Gastroesophageal sphincter (tissue), 4 donors: Measurements from ENCODE around the gene SPEN. TPM values are rescaled to one million over a fixed set of nuclear protein-coding genes. Genes with fewer than 3 reads are reported as not detected.
A peak's percentile ranks its signal among the peaks of the same experiment; 100 is the strongest.

ENCODE experiments used
- ATAC-seq: fragments of 150-250 bp; one replicate; pipeline ENCODE4 v1.9.1; 2016; ENCODE audit warnings: mild to moderate bottlenecking, moderate library complexity
- H3K27ac ChIP-seq, 4 donors: fragments of 200-600 bp; sonication (generic) in 3 of 4; 1 replicate in 3 of 4; 2 replicates in 1 of 4; pipeline ENCODE4 v1.5.1; 2016 to 2019
- H3K27me3 ChIP-seq: fragments of 200-600 bp; sonication (generic); one replicate; pipeline ENCODE4 v1.5.1; 2019
- H3K36me3 ChIP-seq, 2 donors: fragments of 200-600 bp; sonication (generic); one replicate each; pipeline ENCODE4 v1.5.1; 2019; ENCODE audit warnings: control low read depth in 1 of 2
- H3K4me1 ChIP-seq, 3 donors: fragments of 200-600 bp; sonication (generic); 1 replicate in 2 of 3; 2 replicates in 1 of 3; pipeline ENCODE4 v1.5.1; 2016 to 2019; ENCODE audit warnings: control low read depth in 2 of 3
- H3K4me3 ChIP-seq, 2 donors: fragments of 200-600 bp; sonication (generic); one replicate each; pipeline ENCODE4 v1.5.1; 2019; ENCODE audit warnings: mild to moderate bottlenecking in 1 of 2, moderate library complexity in 1 of 2
- H3K9me3 ChIP-seq, 3 donors: fragments of 200-600 bp; sonication (generic); one replicate each; pipeline ENCODE4 v1.5.1; 2017 to 2019; ENCODE audit warnings: control low read depth in 2 of 3
- EP300 ChIP-seq: sonication (generic); formaldehyde crosslinking; IDR thresholded peaks from one replicate; pipeline ENCODE4 v1.6.1; 2017; ENCODE audit warnings: antibody characterized with exemption, mild to moderate bottlenecking
- POLR2A ChIP-seq, 2 donors: fragments of 450-650 bp; IDR thresholded peaks; one replicate each; pipeline ENCODE4 v1.6.1; 2017; ENCODE audit warnings: antibody characterized with exemption in 2 of 2, mild to moderate bottlenecking in 2 of 2, moderate library complexity in 1 of 2
- POLR2AphosphoS5 ChIP-seq: sonication (generic); formaldehyde crosslinking; IDR thresholded peaks from one replicate; pipeline ENCODE4 v1.6.1; 2017; ENCODE audit warnings: antibody characterized with exemption
- WGBS, 2 donors: methylation state at CpG; one replicate each; pipeline ENCODE4 v1.1.5; 2018; ENCODE audit warnings: low coverage in 1 of 2; 5-methylcytosine and 5-hydroxymethylcytosine counted together
- total RNA-seq, 4 donors: library from RNA; depleted of rRNA; stranded (reverse); fragments of >200 nt; gene quantifications; one replicate each; pipeline ENCODE4 v1.1.0, GENCODE V29; 2016
- TF ChIP-seq, protein P1 (sequence below), 4 experiments: fragments of 200-600 bp in 2 of 4; fragments of 450-650 bp in 2 of 4; sonication (generic) in 1 of 4; IDR thresholded peaks; one replicate each; pipeline ENCODE4 v1.5.1; 2017 to 2019; ENCODE audit warnings: antibody characterized with exemption in 4 of 4, mild to moderate bottlenecking in 2 of 4, moderate library complexity in 2 of 4

SPEN gene
- total RNA-seq, 4 donors from 2014 or later, result 40.3 to 79.4 (median 50.7) TPM

- Histone ChIP-seq H3K27ac (peak overlapping the region in 2 of 4 donors; percentile 33 to 46), H3K9me3 (no peaks in the 10 kb centered on the region), H3K27me3 (no peaks in the 10 kb centered on the region), H3K36me3 (peaks cover 0 to 100% of the 10 kb centered on the region in 2 donors), H3K4me1 (peaks cover 0 to 28% (median 11%) of the 10 kb centered on the region in 3 donors), H3K4me3 (no peak overlapping the region)
- WGBS, 2 donors, result 20 to 94% methylated on average over 1 to 8 of the region's 32 CpGs
- ATAC-seq, result no peak
- TF ChIP-seq POLR2AphosphoS5, result no peak
- no peak for TF ChIP-seq EP300
- no peak for TF ChIP-seq POLR2A (IDR thresholded peaks at IDR 0.05)
- TF ChIP-seq, protein P1, sequence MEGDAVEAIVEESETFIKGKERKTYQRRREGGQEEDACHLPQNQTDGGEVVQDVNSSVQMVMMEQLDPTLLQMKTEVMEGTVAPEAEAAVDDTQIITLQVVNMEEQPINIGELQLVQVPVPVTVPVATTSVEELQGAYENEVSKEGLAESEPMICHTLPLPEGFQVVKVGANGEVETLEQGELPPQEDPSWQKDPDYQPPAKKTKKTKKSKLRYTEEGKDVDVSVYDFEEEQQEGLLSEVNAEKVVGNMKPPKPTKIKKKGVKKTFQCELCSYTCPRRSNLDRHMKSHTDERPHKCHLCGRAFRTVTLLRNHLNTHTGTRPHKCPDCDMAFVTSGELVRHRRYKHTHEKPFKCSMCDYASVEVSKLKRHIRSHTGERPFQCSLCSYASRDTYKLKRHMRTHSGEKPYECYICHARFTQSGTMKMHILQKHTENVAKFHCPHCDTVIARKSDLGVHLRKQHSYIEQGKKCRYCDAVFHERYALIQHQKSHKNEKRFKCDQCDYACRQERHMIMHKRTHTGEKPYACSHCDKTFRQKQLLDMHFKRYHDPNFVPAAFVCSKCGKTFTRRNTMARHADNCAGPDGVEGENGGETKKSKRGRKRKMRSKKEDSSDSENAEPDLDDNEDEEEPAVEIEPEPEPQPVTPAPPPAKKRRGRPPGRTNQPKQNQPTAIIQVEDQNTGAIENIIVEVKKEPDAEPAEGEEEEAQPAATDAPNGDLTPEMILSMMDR (IDR thresholded peaks at IDR 0.05), result no peak
These were observed 94.6 kb downstream of the SPEN start for GRCh38 chr1:15941899-15942660.

DNA sequence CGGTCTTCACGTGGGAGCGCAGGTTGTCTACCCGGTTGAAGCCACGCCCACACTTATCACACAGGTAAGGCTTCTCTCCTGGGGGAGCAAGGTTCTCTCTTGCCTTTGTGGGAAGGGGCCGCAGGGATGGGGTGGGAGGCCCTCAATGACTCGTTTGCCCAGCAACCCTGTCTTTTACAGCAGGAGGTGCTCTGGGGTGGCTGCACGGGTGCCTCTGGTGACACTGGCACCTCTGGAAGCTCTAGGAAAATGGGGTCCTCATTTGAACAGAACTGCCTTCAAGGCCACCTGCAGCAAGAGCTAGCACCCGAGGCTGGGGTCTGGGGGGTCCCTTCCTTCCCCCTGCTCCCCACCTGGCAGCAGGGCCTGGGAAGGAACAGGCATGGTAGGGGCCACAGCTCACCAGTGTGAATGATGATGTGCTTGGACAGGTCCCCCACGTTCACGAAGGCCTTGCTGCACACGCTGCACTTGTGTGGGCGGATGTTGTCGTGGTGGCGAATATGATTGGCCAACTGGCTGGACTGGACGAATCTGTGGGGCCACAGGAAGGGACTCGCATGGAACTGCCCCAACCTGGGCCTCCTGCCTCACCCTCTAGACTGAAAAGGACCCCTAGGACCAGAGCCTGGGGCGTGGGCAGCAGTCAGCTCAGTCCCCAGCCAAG, 95.3 kb downstream of the SPEN start:
- TF ChIP-seq POLR2A (IDR thresholded peaks at IDR 0.05) (no peak), EP300 (no peak), POLR2AphosphoS5 (no peak)
- TF ChIP-seq, protein P1 (IDR thresholded peaks at IDR 0.05), result no peak
- H3K27ac ChIP-seq, result peak overlapping the region in 1 of 4 donors; percentile 46
- H3K36me3 ChIP-seq, result peaks cover 0 to 100% of the 10 kb centered on the region in 2 donors
- H3K4me3 ChIP-seq, result no peak overlapping the region
- WGBS, 2 donors, result no CpG with 5 or more reads among the region's 18 CpGs
- peaks cover 0 to 27% (median 11%) of the 10 kb centered on the region in 3 donors for H3K4me1 ChIP-seq
- no peaks in the 10 kb centered on the region for H3K27me3 ChIP-seq
- ATAC-seq, result no peak
- H3K9me3 ChIP-seq, result no peaks in the 10 kb centered on the region

DNA sequence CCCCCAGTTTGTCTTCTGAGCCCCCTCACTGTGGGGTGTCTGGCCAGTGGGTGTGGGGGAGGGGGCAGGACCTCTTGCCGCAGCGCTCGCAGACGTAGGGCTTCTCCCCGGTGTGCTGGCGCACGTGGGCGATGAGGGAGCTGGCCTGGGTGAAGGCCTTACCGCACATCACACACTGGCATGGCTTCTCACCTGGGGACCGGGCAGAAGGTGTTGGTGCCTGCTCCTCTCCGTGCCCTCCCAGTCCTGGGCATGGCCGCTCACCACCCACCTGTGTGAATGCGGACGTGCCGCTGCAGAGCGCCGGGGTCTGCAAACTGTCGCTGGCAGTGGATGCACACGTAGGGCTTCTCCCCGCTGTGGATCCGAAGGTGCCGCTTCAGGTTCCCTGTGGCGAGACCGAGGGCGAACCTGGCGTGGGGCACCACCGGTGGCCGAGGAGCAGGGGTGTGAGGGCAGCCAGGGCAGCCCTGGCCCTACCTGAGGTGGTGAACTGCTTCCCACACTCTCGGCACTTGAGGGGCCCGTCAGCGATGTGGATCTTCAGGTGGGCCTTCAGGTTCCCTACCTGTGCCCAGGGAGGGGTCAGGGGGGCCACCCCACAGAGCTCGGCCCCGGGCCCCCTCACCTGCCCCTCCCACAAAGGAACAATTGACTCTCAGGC, 96.0 kb downstream of the SPEN start:
- no peaks in the 10 kb centered on the region for H3K9me3 ChIP-seq
- WGBS, 2 donors, result 89% methylated on average over 7 of the region's 33 CpGs; no CpG with 5 or more reads in 1 of the 2 donors
- H3K36me3 ChIP-seq, result peaks cover 0 to 98% of the 10 kb centered on the region in 2 donors
- H3K4me3 ChIP-seq, result no peak overlapping the region
- ATAC-seq, result no peak
- TF ChIP-seq POLR2AphosphoS5 (no peak), POLR2A (IDR thresholded peaks at IDR 0.05) (no peak), EP300 (no peak)
- TF ChIP-seq, protein P1 (IDR thresholded peaks at IDR 0.05), result no peak
- peak overlapping the region in 1 of 4 donors; percentile 46 for H3K27ac ChIP-seq
- H3K4me1 ChIP-seq, result peaks cover 0 to 27% (median 17%) of the 10 kb centered on the region in 3 donors
- H3K27me3 ChIP-seq, result no peaks in the 10 kb centered on the region

DNA sequence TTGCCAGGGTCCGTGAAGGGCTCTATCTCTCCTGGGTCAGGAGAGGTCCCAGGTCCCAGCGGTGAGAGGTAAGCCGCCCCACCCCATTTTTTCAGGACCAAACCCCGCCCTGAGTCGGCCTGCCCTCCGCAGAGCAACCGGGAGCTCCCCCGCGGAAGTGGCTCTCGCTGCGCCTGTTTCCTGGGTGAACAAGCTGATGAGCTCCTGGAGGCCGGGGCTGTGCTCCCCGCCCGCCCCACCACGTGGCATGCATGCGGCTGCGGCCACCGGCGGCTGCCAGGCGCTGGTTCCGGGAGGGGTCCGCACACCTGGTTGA, 96.4 kb downstream of the SPEN start:
- ATAC-seq, result no peak
- peaks cover 0 to 93% of the 10 kb centered on the region in 2 donors for H3K36me3 ChIP-seq
- H3K4me3 ChIP-seq, result no peak overlapping the region
- peaks cover 0 to 27% (median 16%) of the 10 kb centered on the region in 3 donors for H3K4me1 ChIP-seq
- H3K27ac ChIP-seq, result no peak overlapping the region
- WGBS, 2 donors, result no CpG with 5 or more reads among the region's 22 CpGs
- no peaks in the 10 kb centered on the region for H3K9me3 ChIP-seq
- H3K27me3 ChIP-seq, result no peaks in the 10 kb centered on the region
- TF ChIP-seq, protein P1 (IDR thresholded peaks at IDR 0.05), result no peak
- no peak for TF ChIP-seq EP300
- no peak for TF ChIP-seq POLR2A (IDR thresholded peaks at IDR 0.05)
- no peak for TF ChIP-seq POLR2AphosphoS5
